ENCODE measurements around the gene GCGR. TPM values are rescaled to one million over a fixed set of nuclear protein-coding genes. Genes with fewer than 3 reads are reported as not detected.

Gene GCGR
- total RNA-seq, 2 experiments from 2014 or later: not detected

DNA sequence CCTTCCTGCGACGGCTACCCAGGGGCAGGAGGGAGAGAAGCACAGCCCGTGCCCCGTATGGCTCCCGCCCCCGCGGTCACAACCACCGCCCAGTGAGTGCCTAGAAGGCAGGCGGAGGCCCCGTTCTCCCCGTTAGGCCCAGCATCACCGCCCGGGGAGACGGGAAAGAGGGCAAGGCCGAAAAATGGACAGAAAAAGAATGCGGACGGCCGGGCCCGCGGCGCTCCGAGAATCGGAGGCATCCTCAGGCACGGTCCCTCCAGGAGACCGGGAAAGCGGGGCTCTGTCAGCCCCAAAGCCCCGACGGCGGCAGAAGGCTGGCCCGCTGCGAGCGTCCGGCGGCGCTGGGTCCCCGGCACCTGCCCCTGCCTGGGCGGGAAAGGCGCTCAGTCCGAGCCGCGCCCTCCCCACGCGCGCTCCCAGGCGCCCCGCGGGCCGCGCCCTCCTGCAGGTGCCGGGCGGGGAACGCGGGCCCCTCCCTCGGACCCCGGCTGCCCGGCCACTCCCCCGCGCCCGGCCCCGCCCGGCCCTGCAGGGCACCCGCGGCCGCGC lies 28.7 kb downstream of the GCGR start:
- H3K4me1 Mint-ChIP-seq (ENCODE audit: low read depth): peaks cover 19% of the 10 kb centered on the region
- peak; percentile 48 for ATAC-seq (ENCODE audit: poor library complexity)
- Histone ChIP-seq H3K27me3 (ENCODE audit: control insufficient read depth in 1 of 2, insufficient read depth in 2 of 2, low read length in 2 of 2) (no peaks in the 10 kb centered on the region), H3K4me1 (ENCODE audit: insufficient read depth, low read length) (peaks cover 28% of the 10 kb centered on the region), H3K27ac (ENCODE audit: low read depth in 1 of 2, low read length in 2 of 2) (peak overlapping the region; percentile 59 to 64), H3K9me3 (ENCODE audit: control insufficient read depth in 1 of 2, insufficient read depth in 1 of 2, low read length in 2 of 2) (no peaks in the 10 kb centered on the region), H3K36me3 (ENCODE audit: insufficient read depth, low read length) (peaks cover 5% of the 10 kb centered on the region), H3K4me3 (ENCODE audit: low read length) (peak overlapping the region; percentile 80)
- peak overlapping the region; percentile 93 for H3K4me3 Mint-ChIP-seq
- no peaks in the 10 kb centered on the region for H3K9me3 Mint-ChIP-seq
- POLR2A ChIA-PET: interaction anchor here (1.1 to 2.8 kb wide), 9 partner anchors 10 to 149 kb away, joined by 3 to 13 read pairs (median 6); partner anchors contain the start of genes ARL16, HGS, MRPL12 and P4HB
- H3K36me3 Mint-ChIP-seq (ENCODE audit: low read depth): peaks cover 7% of the 10 kb centered on the region
- H3K27ac Mint-ChIP-seq: peak overlapping the region; percentile 88
- CTCF ChIA-PET: interaction anchor here (1.7 kb wide), 1 partner anchor 127 kb away, joined by 5 read pairs; no protein-coding TSS in a partner anchor
- peak in 7 of 14 experiments; percentile 8 to 62 (median 19) for DNase-seq
- TF ChIP-seq, protein P1, sequence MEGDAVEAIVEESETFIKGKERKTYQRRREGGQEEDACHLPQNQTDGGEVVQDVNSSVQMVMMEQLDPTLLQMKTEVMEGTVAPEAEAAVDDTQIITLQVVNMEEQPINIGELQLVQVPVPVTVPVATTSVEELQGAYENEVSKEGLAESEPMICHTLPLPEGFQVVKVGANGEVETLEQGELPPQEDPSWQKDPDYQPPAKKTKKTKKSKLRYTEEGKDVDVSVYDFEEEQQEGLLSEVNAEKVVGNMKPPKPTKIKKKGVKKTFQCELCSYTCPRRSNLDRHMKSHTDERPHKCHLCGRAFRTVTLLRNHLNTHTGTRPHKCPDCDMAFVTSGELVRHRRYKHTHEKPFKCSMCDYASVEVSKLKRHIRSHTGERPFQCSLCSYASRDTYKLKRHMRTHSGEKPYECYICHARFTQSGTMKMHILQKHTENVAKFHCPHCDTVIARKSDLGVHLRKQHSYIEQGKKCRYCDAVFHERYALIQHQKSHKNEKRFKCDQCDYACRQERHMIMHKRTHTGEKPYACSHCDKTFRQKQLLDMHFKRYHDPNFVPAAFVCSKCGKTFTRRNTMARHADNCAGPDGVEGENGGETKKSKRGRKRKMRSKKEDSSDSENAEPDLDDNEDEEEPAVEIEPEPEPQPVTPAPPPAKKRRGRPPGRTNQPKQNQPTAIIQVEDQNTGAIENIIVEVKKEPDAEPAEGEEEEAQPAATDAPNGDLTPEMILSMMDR (IDR thresholded peaks at IDR 0.05): no peak
- intact Hi-C loops (cut with DNase I, micrococcal nuclease): loop anchor here (1.0 to 5.0 kb wide), 5 partner anchors 28 to 85 kb away; partner anchors contain the start of genes P4HB (in 2 of the 2), ALYREF (in 1 of the 2), ANAPC11 (in 1 of the 2) and ARHGDIA (in 1 of the 2)
- H3K27me3 Mint-ChIP-seq: no peaks in the 10 kb centered on the region

GRCh38 chr17:81833160-81833920 lies 29.4 kb downstream of the GCGR start, which contains the start of gene MCRIP1:
TSS of gene MCRIP1 (minus strand) at chr17:81833291. CDS start at chr17:81824506, 8,785 bp downstream.
- Mint-ChIP-seq H3K4me1 (ENCODE audit: low read depth) (peaks cover 19% of the 10 kb centered on the region), H3K27ac (peak within 1 kb of the TSS; percentile 88), H3K9me3 (no peaks in the 10 kb centered on the region), H3K4me3 (peak within 1 kb of the TSS; percentile 93), H3K36me3 (ENCODE audit: low read depth) (peaks cover 7% of the 10 kb centered on the region), H3K27me3 (no peaks in the 10 kb centered on the region)
- intact Hi-C loops (cut with DNase I, micrococcal nuclease): loop anchor here (1.0 to 5.0 kb wide), 5 partner anchors 27 to 84 kb away; partner anchors contain the start of genes P4HB (in 2 of the 2), ALYREF (in 1 of the 2), ANAPC11 (in 1 of the 2) and ARHGDIA (in 1 of the 2)
- Histone ChIP-seq H3K27me3 (ENCODE audit: control insufficient read depth in 1 of 2, insufficient read depth in 2 of 2, low read length in 2 of 2) (no peaks in the 10 kb centered on the region), H3K27ac (ENCODE audit: low read depth in 1 of 2, low read length in 2 of 2) (peak within 1 kb of the TSS; percentile 72 to 91), H3K4me3 (ENCODE audit: low read length) (peak within 1 kb of the TSS; percentile 80), H3K4me1 (ENCODE audit: insufficient read depth, low read length) (peaks cover 28% of the 10 kb centered on the region), H3K36me3 (ENCODE audit: insufficient read depth, low read length) (peaks cover 5% of the 10 kb centered on the region), H3K9me3 (ENCODE audit: control insufficient read depth in 1 of 2, insufficient read depth in 1 of 2, low read length in 2 of 2) (no peaks in the 10 kb centered on the region)
- peak; percentile 78 for ATAC-seq (ENCODE audit: poor library complexity)
- TF ChIP-seq, protein P1 (IDR thresholded peaks at IDR 0.05): no peak
- ChIA-PET CTCF (interaction anchor here (1.7 kb wide), 1 partner anchor 126 kb away, joined by 5 read pairs; no protein-coding TSS in a partner anchor), POLR2A (interaction anchor here (0.6 to 2.8 kb wide), 12 partner anchors 10 to 554 kb away, joined by 3 to 13 read pairs (median 4); partner anchors contain the start of genes ARL16, HGS, MRPL12 and P4HB)
- peak; percentile 82 to 98 (median 92) for DNase-seq

Data from CD4-positive, alpha-beta T cell (primary cell).